Activated gamma-delta T cell (primary cell): ENCODE measurements around the gene LRRC40.
"Not testable (repeated sequence)": the region's sequence is repeated elsewhere in the genome, so short reads cannot be mapped to it uniquely, and the experiment has no call there.

ENCODE experiments used
- DNase-seq: peaks from one replicate; lab custom pipeline; 2025; lab: John Stamatoyannopoulos, UW
- total RNA-seq, 2 donors: gene quantifications; one replicate each; lab custom pipeline; 2026; lab: John Stamatoyannopoulos, UW

Gene LRRC40
- total RNA-seq: 44.5 reads per million in 2 donors

- peak; percentile 92 for DNase-seq
Observed at GRCh38 chr1:70205434-70206118, at the start of gene LRRC40. LRRC40 (minus strand) TSS chr1:70205579; CDS start chr1:70205540, 39 bp downstream.

GRCh38 chr1:70248729-70249128 is 43.4 kb upstream of the LRRC40 start:
- no peak for DNase-seq

GRCh38 chr1:70247768-70248167 is 42.4 kb upstream of the LRRC40 start:
- no peak for DNase-seq

GRCh38 chr1:70247122-70247521 is 41.7 kb upstream of the LRRC40 start:
- DNase-seq: no peak

GRCh38 chr1:70239940-70240339 is 34.6 kb upstream of the LRRC40 start:
- DNase-seq: no peak

- no peak for DNase-seq
Observed at GRCh38 chr1:70234733-70235132, 29.4 kb upstream of the LRRC40 start.

- DNase-seq: no peak
Observed at GRCh38 chr1:70231475-70231874, 26.1 kb upstream of the LRRC40 start.

GRCh38 chr1:70228670-70229069 is 23.3 kb upstream of the LRRC40 start:
- no peak for DNase-seq

GRCh38 chr1:70227439-70227838 is 22.1 kb upstream of the LRRC40 start:
- DNase-seq: no peak

GRCh38 chr1:70224954-70225353 is 19.6 kb upstream of the LRRC40 start:
- no peak for DNase-seq

- DNase-seq: no peak
Observed at GRCh38 chr1:70222716-70223235, 17.4 kb upstream of the LRRC40 start.

GRCh38 chr1:70221238-70222121 is 16.1 kb upstream of the LRRC40 start, which contains the start of gene SRSF11:
SRSF11 (plus strand) TSS chr1:70221380; CDS start chr1:70221637, 257 bp downstream.
- peak; percentile 93 for DNase-seq

- no peak for DNase-seq
Observed at GRCh38 chr1:70220517-70221237, 15.3 kb upstream of the LRRC40 start.

- DNase-seq: no peak
Observed at GRCh38 chr1:70220015-70220414, 14.6 kb upstream of the LRRC40 start.

GRCh38 chr1:70211541-70211940 is 6.2 kb upstream of the LRRC40 start:
- DNase-seq: no peak

GRCh38 chr1:70210820-70211219 is 5.4 kb upstream of the LRRC40 start:
- DNase-seq: no peak

GRCh38 chr1:70208292-70208691 is 2.9 kb upstream of the LRRC40 start:
- DNase-seq: no peak

- DNase-seq: no peak
Observed at GRCh38 chr1:70207492-70207891, 2.1 kb upstream of the LRRC40 start.

- DNase-seq: not testable (repeated sequence)
Observed at GRCh38 chr1:70206833-70207232, 1.5 kb upstream of the LRRC40 start.

GRCh38 chr1:70205071-70205433 is 327 bp downstream of the LRRC40 start:
- DNase-seq: no peak

GRCh38 chr1:70204600-70204999 is 779 bp downstream of the LRRC40 start:
- DNase-seq: no peak

GRCh38 chr1:70204139-70204538 is 1.2 kb downstream of the LRRC40 start:
- DNase-seq: no peak
